Measurements from ENCODE around the gene TSPAN9.

The TSPAN9 gene

DNA sequence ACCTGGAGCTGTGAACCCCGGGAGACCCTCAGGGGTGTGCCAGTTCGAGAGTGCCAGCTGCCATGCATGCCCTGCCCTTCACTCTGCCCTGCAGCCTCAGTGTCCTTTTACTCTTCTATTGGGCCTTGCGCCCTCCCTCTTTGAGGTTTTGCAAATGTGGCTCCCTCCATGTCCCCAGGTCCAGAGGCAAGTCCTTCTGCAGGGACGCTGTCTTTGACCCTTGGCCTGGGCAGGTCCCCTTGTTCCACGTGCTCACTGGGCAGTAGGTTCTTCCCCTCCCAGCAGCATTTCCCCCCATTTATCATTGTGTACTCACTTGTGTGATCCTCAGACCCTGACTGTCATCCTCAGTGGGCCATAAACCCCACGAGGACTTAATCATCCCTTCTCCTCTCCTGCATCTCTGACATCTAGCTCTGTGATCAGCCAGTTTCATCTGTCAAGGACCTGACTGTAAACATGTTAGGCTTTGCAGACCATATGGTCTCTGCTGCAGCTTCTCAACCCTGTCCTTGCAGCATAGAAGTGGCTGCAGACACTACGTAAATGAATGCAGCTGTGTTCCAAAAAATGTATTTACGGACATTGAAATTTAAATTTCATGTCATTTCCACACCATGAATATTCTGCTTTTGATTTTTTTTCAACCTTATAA, 36.6 kb downstream of the TSPAN9 start:
- no peak for DNase-seq (ENCODE audit: extremely low spot score)
- CTCF ChIA-PET = interaction anchor here (1.2 kb wide), 1 partner anchor 21 kb away, joined by 3 read pairs; no protein-coding TSS in a partner anchor
- TF ChIP-seq CTCF (IDR thresholded peaks at IDR 0.05; ENCODE audit: control extremely low read depth, extremely low read depth, low read depth, missing control alignments) = no peak
- POLR2A ChIA-PET = no interaction called here

DNA sequence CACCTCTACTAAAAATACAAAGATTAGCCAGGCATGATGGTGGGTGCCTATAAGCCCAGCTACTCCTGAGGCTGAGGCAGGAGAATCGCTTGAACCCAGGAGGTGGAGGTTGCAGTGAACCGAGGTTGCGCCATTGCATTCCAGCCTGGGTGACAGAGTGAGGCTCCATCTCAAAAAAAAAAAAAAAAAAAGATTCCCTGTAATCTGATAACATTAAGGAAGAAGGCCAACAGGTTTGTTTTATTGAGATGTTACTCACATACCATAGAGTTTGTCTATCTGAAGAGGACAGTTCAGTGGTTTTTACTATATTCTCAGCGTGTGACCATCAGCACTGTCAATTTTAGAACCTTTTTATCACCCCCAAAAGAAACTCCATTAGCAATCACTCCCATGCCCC, 37.5 kb downstream of the TSPAN9 start:
- ChIA-PET CTCF (no interaction called here), POLR2A (no interaction called here)
- no peak for TF ChIP-seq CTCF (IDR thresholded peaks at IDR 0.05; ENCODE audit: control extremely low read depth, extremely low read depth, low read depth, missing control alignments)
- DNase-seq (ENCODE audit: extremely low spot score) = no peak

GRCh38 chr12:3115078-3115477, 37.9 kb downstream of the TSPAN9 start:
- TF ChIP-seq CTCF (IDR thresholded peaks at IDR 0.05; ENCODE audit: control extremely low read depth, extremely low read depth, low read depth, missing control alignments) = no peak
- ChIA-PET CTCF (no interaction called here), POLR2A (no interaction called here)
- no peak for DNase-seq (ENCODE audit: extremely low spot score)

- TF ChIP-seq CTCF (IDR thresholded peaks at IDR 0.05; ENCODE audit: control extremely low read depth, extremely low read depth, low read depth, missing control alignments) = no peak
- POLR2A ChIA-PET = no interaction called here
- DNase-seq (ENCODE audit: extremely low spot score) = no peak
- CTCF ChIA-PET = no interaction called here
These were observed 39.1 kb downstream of the TSPAN9 start for GRCh38 chr12:3116106-3116844.

DNA sequence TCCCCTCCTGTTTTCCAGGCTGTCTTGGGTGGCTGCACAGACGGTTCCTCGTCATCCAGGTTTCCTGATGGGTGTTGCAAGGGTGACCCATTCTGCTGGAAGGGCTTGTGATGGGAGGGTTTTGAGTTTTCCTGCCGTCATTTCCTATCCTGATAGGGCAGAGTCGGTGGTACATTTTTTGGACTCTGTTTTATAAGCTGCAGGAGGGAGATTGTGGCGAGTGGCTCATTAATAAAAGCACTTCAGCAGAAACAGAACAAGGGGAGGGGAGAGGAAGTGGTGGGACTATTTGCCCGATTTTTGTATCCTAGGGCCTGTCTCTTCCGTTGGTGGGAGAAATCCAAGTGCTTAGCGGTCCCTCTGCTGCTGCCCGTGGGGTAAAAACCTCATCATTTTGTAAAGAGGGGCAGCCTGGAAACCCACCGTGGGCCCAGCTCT, 40.0 kb downstream of the TSPAN9 start:
- TF ChIP-seq CTCF (IDR thresholded peaks at IDR 0.05; ENCODE audit: control extremely low read depth, extremely low read depth, low read depth, missing control alignments) = no peak
- CTCF ChIA-PET = no interaction called here
- no peak for DNase-seq (ENCODE audit: extremely low spot score)
- POLR2A ChIA-PET = no interaction called here

GRCh38 chr12:3117591-3118015, 40.4 kb downstream of the TSPAN9 start:
- TF ChIP-seq CTCF (IDR thresholded peaks at IDR 0.05; ENCODE audit: control extremely low read depth, extremely low read depth, low read depth, missing control alignments) = no peak
- CTCF ChIA-PET = no interaction called here
- DNase-seq (ENCODE audit: extremely low spot score) = no peak
- POLR2A ChIA-PET = no interaction called here
